ENCODE measurements around the gene KMT2C.

DNA sequence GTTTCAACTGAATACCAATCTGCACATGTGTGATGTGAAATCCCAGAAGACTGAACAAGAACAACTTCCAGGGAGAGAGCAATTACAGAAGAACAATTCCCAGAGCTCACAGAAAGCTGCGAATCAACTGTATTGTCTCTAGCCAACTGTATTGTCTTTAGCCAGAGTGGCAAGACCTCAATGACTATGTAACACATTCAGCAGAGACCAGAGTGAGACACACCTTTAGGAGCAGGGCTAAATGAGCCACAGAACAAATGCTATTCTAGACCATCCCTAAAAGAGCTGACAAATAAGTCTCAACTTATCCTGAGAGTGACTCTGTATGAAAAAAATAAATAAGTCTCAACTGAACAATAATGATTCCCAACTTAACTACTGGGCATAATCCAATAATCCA, 72.0 kb downstream of the KMT2C start:
- no peak for TF ChIP-seq OSR1 (CRISPR knock-in tag; IDR thresholded peaks at IDR 0.05)
- no peak for TF ChIP-seq ZFP3 (CRISPR knock-in tag; IDR thresholded peaks at IDR 0.05)
- TF ChIP-seq ARNTL (CRISPR knock-in tag; IDR thresholded peaks at IDR 0.05; ENCODE audit: borderline replicate concordance, low read depth): no peak
- no peak for TF ChIP-seq ZC3H10 (CRISPR knock-in tag; IDR thresholded peaks at IDR 0.05)
- TF ChIP-seq ZFP30 (CRISPR knock-in tag; IDR thresholded peaks at IDR 0.05): no peak
- TF ChIP-seq ESRRG (CRISPR knock-in tag; IDR thresholded peaks at IDR 0.05): no peak
- TF ChIP-seq, protein P1, sequence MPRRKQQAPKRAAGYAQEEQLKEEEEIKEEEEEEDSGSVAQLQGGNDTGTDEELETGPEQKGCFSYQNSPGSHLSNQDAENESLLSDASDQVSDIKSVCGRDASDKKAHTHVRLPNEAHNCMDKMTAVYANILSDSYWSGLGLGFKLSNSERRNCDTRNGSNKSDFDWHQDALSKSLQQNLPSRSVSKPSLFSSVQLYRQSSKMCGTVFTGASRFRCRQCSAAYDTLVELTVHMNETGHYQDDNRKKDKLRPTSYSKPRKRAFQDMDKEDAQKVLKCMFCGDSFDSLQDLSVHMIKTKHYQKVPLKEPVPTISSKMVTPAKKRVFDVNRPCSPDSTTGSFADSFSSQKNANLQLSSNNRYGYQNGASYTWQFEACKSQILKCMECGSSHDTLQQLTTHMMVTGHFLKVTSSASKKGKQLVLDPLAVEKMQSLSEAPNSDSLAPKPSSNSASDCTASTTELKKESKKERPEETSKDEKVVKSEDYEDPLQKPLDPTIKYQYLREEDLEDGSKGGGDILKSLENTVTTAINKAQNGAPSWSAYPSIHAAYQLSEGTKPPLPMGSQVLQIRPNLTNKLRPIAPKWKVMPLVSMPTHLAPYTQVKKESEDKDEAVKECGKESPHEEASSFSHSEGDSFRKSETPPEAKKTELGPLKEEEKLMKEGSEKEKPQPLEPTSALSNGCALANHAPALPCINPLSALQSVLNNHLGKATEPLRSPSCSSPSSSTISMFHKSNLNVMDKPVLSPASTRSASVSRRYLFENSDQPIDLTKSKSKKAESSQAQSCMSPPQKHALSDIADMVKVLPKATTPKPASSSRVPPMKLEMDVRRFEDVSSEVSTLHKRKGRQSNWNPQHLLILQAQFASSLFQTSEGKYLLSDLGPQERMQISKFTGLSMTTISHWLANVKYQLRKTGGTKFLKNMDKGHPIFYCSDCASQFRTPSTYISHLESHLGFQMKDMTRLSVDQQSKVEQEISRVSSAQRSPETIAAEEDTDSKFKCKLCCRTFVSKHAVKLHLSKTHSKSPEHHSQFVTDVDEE (CRISPR knock-in tag; IDR thresholded peaks at IDR 0.05): no peak
- no peak for TF ChIP-seq BACH2 (CRISPR knock-in tag; IDR thresholded peaks at IDR 0.05; ENCODE audit: borderline replicate concordance)
- TF ChIP-seq, protein P2, sequence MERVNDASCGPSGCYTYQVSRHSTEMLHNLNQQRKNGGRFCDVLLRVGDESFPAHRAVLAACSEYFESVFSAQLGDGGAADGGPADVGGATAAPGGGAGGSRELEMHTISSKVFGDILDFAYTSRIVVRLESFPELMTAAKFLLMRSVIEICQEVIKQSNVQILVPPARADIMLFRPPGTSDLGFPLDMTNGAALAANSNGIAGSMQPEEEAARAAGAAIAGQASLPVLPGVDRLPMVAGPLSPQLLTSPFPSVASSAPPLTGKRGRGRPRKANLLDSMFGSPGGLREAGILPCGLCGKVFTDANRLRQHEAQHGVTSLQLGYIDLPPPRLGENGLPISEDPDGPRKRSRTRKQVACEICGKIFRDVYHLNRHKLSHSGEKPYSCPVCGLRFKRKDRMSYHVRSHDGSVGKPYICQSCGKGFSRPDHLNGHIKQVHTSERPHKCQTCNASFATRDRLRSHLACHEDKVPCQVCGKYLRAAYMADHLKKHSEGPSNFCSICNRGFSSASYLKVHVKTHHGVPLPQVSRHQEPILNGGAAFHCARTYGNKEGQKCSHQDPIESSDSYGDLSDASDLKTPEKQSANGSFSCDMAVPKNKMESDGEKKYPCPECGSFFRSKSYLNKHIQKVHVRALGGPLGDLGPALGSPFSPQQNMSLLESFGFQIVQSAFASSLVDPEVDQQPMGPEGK (CRISPR knock-in tag; IDR thresholded peaks at IDR 0.05; ENCODE audit: borderline replicate concordance): no peak
- TF ChIP-seq, protein P3, sequence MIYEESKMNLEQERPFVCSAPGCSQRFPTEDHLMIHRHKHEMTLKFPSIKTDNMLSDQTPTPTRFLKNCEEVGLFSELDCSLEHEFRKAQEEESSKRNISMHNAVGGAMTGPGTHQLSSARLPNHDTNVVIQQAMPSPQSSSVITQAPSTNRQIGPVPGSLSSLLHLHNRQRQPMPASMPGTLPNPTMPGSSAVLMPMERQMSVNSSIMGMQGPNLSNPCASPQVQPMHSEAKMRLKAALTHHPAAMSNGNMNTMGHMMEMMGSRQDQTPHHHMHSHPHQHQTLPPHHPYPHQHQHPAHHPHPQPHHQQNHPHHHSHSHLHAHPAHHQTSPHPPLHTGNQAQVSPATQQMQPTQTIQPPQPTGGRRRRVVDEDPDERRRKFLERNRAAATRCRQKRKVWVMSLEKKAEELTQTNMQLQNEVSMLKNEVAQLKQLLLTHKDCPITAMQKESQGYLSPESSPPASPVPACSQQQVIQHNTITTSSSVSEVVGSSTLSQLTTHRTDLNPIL (CRISPR knock-in tag; IDR thresholded peaks at IDR 0.05; ENCODE audit: low read depth): no peak
- no peak for TF ChIP-seq CSDC2 (CRISPR knock-in tag; IDR thresholded peaks at IDR 0.05)
- no peak for TF ChIP-seq ISL1 (CRISPR knock-in tag; IDR thresholded peaks at IDR 0.05)
